Fibroblast of lung (primary cell): Measurements from ENCODE around the gene SPTBN2. TPM values are rescaled to one million over a fixed set of nuclear protein-coding genes. Genes with fewer than 3 reads are reported as not detected.

Experiments used
- DNase-seq, 2 donors: peaks; one replicate each; pipeline versions ENCODE4 v3.0.0 to v3.0.0-alpha.2; 2010; ENCODE audit warnings: low read depth in 2 of 2
- H2AFZ ChIP-seq: 2 replicates; pipeline ENCODE4 v1.5.1; 2012; ENCODE audit warnings: low read length, control low read depth, inconsistent platforms
- H3K27ac ChIP-seq: 2 replicates; pipeline ENCODE4 v1.5.1; 2011; ENCODE audit warnings: low read length, control low read depth; ENCODE audit not compliant: insufficient read depth
- H3K27me3 ChIP-seq: 2 replicates; pipeline ENCODE4 v1.5.1; 2011; ENCODE audit warnings: mild to moderate bottlenecking, low read length; ENCODE audit not compliant: control insufficient read depth, insufficient read depth
- H3K36me3 ChIP-seq: 2 replicates; pipeline ENCODE4 v1.5.1; 2011; ENCODE audit warnings: low read length; ENCODE audit not compliant: control insufficient read depth, insufficient read depth
- H3K4me1 ChIP-seq: 2 replicates; pipeline ENCODE4 v1.5.1; 2011; ENCODE audit warnings: low read length; ENCODE audit not compliant: control insufficient read depth, insufficient read depth; ENCODE audit errors: extremely low read depth
- H3K4me2 ChIP-seq: 2 replicates; pipeline ENCODE4 v1.5.1; 2011; ENCODE audit warnings: low read length, control low read depth; ENCODE audit not compliant: insufficient read depth; ENCODE audit errors: extremely low read depth
- H3K4me3 ChIP-seq, 4 experiments: fragments of 200-600 bp in 1 of 4; sonication (generic) in 1 of 4; replicated peaks in 1 of 4; 2 replicates each; pipeline ENCODE4 v1.5.1; 2011 to 2016; ENCODE audit warnings: low read length in 4 of 4, low read depth in 3 of 4, mild to moderate bottlenecking in 3 of 4, control low read depth in 2 of 4, inconsistent platforms in 1 of 4, mixed read lengths in 1 of 4; ENCODE audit not compliant: insufficient read depth in 1 of 4; ENCODE audit errors: control extremely low read depth in 1 of 4
- H3K79me2 ChIP-seq: 2 replicates; pipeline ENCODE4 v1.5.1; 2012; ENCODE audit warnings: mild to moderate bottlenecking, low read length, inconsistent platforms; ENCODE audit not compliant: control insufficient read depth, insufficient read depth
- H3K9ac ChIP-seq: 2 replicates; pipeline ENCODE4 v1.5.1; 2011; ENCODE audit warnings: mild to moderate bottlenecking, low read length, control low read depth; ENCODE audit not compliant: insufficient read depth
- H3K9me3 ChIP-seq: 2 replicates; pipeline ENCODE4 v1.5.1; 2012; ENCODE audit warnings: low read depth, low read length; ENCODE audit not compliant: control insufficient read depth, insufficient read depth
- H4K20me1 ChIP-seq: 2 replicates; pipeline ENCODE4 v1.5.1; 2011; ENCODE audit warnings: low read length; ENCODE audit not compliant: control insufficient read depth, insufficient read depth; ENCODE audit errors: extremely low read depth
- CTCF ChIP-seq, 2 donors: IDR thresholded peaks in 1 of 2; conservative IDR thresholded peaks in 1 of 2; 1 replicate in 1 of 2; 2 replicates in 1 of 2; pipeline ENCODE4 v1.5.1; 2011 to 2012; ENCODE audit warnings: low read length in 2 of 2, control low read depth in 1 of 2, inconsistent platforms in 1 of 2, low read depth in 1 of 2, mild to moderate bottlenecking in 1 of 2
- EZH2 ChIP-seq: IDR thresholded peaks from 2 replicates; pipeline ENCODE4 v1.5.1; 2012; ENCODE audit warnings: low read length, control low read depth, mild to moderate bottlenecking; ENCODE audit errors: missing control alignments
- polyA plus RNA-seq, 2 donors: library from polyadenylated mRNA; depleted of rRNA in 1 of 2; stranded (reverse) in 1 of 2; unstranded in 1 of 2; fragments of >200 nt; gene quantifications; 2 replicates each; pipeline ENCODE4 v1.2.1, GENCODE V29; 2011 to 2012; ENCODE audit warnings: missing spikeins in 1 of 2
- total RNA-seq: library from RNA; depleted of rRNA; stranded (reverse); fragments of >200 nt; gene quantifications from 2 replicates; pipeline ENCODE4 v1.2.1, GENCODE V29; 2014

Gene SPTBN2
- total and polyA plus RNA-seq, 2 donors (not counting 1 experiment from before 2014, with no cell fraction given), result 0.09 to 0.99 TPM

- Histone ChIP-seq H3K79me2 (no peaks in the 10 kb centered on the region), H3K27me3 (no peaks in the 10 kb centered on the region), H3K4me2 (no peak overlapping the region), H3K27ac (no peak overlapping the region), H3K4me3 (no peak overlapping the region), H2AFZ (no peak overlapping the region), H3K36me3 (no peaks in the 10 kb centered on the region), H3K9me3 (no peaks in the 10 kb centered on the region), H3K4me1 (no peaks in the 10 kb centered on the region), H4K20me1 (no peaks in the 10 kb centered on the region), H3K9ac (no peak overlapping the region)
- DNase-seq, result no peak
- TF ChIP-seq EZH2 (no peak), CTCF (conservative IDR thresholded peaks at IDR 0.05 in 1 of 2, IDR thresholded peaks at IDR 0.05 in 1 of 2; ENCODE audit: low read depth in 1 of 2, low read length in 2 of 2) (no peak)
Measured at GRCh38 chr11:66689661-66690590, 39.1 kb downstream of the SPTBN2 start.

GRCh38 chr11:66688561-66689534, 40.2 kb downstream of the SPTBN2 start:
- Histone ChIP-seq H3K36me3 (no peaks in the 10 kb centered on the region), H3K4me1 (no peaks in the 10 kb centered on the region), H3K9ac (no peak overlapping the region), H3K27ac (no peak overlapping the region), H3K9me3 (no peaks in the 10 kb centered on the region), H4K20me1 (no peaks in the 10 kb centered on the region), H2AFZ (no peak overlapping the region), H3K79me2 (no peaks in the 10 kb centered on the region), H3K4me3 (no peak overlapping the region), H3K4me2 (no peak overlapping the region), H3K27me3 (no peaks in the 10 kb centered on the region)
- DNase-seq, result no peak
- TF ChIP-seq CTCF (conservative IDR thresholded peaks at IDR 0.05 in 1 of 2, IDR thresholded peaks at IDR 0.05 in 1 of 2; ENCODE audit: low read depth in 1 of 2, low read length in 2 of 2), result no peak
- TF ChIP-seq EZH2, result no peak

GRCh38 chr11:66687831-66688281, 41.2 kb downstream of the SPTBN2 start:
- H3K9me3 ChIP-seq, result no peaks in the 10 kb centered on the region
- H4K20me1 ChIP-seq, result no peaks in the 10 kb centered on the region
- no peak overlapping the region for H3K4me2 ChIP-seq
- H3K4me3 ChIP-seq, result no peak overlapping the region
- no peaks in the 10 kb centered on the region for H3K27me3 ChIP-seq
- H3K9ac ChIP-seq, result no peak overlapping the region
- TF ChIP-seq EZH2 (no peak), CTCF (conservative IDR thresholded peaks at IDR 0.05 in 1 of 2, IDR thresholded peaks at IDR 0.05 in 1 of 2; ENCODE audit: low read depth in 1 of 2, low read length in 2 of 2) (no peak)
- H2AFZ ChIP-seq, result no peak overlapping the region
- no peak for DNase-seq
- H3K36me3 ChIP-seq, result no peaks in the 10 kb centered on the region
- H3K79me2 ChIP-seq, result no peaks in the 10 kb centered on the region
- no peaks in the 10 kb centered on the region for H3K4me1 ChIP-seq
- H3K27ac ChIP-seq, result no peak overlapping the region
